PC-9 (cell line): ENCODE results near the gene MYOM1. TPM values are rescaled to one million over a fixed set of nuclear protein-coding genes. Genes with fewer than 3 reads are reported as not detected.

ENCODE experiments used
- BruUV-seq: library from RNA; stranded (reverse); fragments of 400-500 nt; replicated peaks from 2 replicates; lab custom pipeline; 2021; lab: Mats Ljungman, UMichigan
- CTCF ChIA-PET: fragments of 300-600 bp; sonication (Branson Sonifier 250); formaldehyde crosslinking; loops from one replicate; lab custom pipeline; 2022; ENCODE audit warnings: antibody characterized with exemption; lab: Charles Lee
- POLR2A ChIA-PET: fragments of 300-600 bp; sonication (Branson Sonifier 250); formaldehyde crosslinking; loops from one replicate; lab custom pipeline; 2022; ENCODE audit warnings: antibody characterized with exemption; ENCODE audit not compliant: unreplicated experiment; lab: Charles Lee
- DNase-seq, 2 experiments: peaks; one replicate each; pipeline versions ENCODE4 v3.0.0 to v3.0.0-alpha.2; 2015 to 2022; ENCODE audit warnings: mixed read lengths in 1 of 2
- H2AFZ ChIP-seq: fragments of 200-600 bp; sonication (generic); 2 replicates; pipeline ENCODE4 v1.8.1; 2017; ENCODE audit warnings: antibody characterized with exemption
- H3F3A ChIP-seq: fragments of 200-600 bp; sonication (generic); 2 replicates; pipeline ENCODE4 v1.8.1; 2017; ENCODE audit warnings: antibody characterized with exemption, mild to moderate bottlenecking, low read depth; ENCODE audit not compliant: insufficient read depth
- H3K27ac ChIP-seq: fragments of 200-600 bp; sonication (generic); 2 replicates; pipeline ENCODE4 v1.6.1; 2016; ENCODE audit warnings: mixed run types
- H3K27me3 ChIP-seq: fragments of 200-600 bp; sonication (generic); 2 replicates; pipeline ENCODE4 v1.6.1; 2016; ENCODE audit warnings: low read depth, mixed run types; ENCODE audit not compliant: insufficient read depth
- H3K36me3 ChIP-seq: fragments of 200-600 bp; sonication (generic); 2 replicates; pipeline ENCODE4 v1.6.1; 2016; ENCODE audit warnings: low read depth, mixed run types
- H3K4me1 ChIP-seq: fragments of 200-600 bp; sonication (generic); replicated peaks from 2 replicates; pipeline ENCODE4 v1.6.1; 2016; ENCODE audit warnings: mixed run types; ENCODE audit not compliant: insufficient read depth
- H3K4me2 ChIP-seq: fragments of 200-600 bp; sonication (generic); 2 replicates; pipeline ENCODE4 v1.6.1; 2017; ENCODE audit warnings: mixed run types
- H3K4me3 ChIP-seq: fragments of 200-600 bp; sonication (generic); 2 replicates; pipeline ENCODE4 v1.6.1; 2016; ENCODE audit warnings: mixed run types
- H3K79me2 ChIP-seq: fragments of 200-600 bp; sonication (generic); 2 replicates; pipeline ENCODE4 v1.6.1; 2017; ENCODE audit warnings: low read depth, mixed run types
- H3K9me2 ChIP-seq: fragments of 200-600 bp; sonication (generic); 2 replicates; pipeline ENCODE4 v1.8.1; 2017; ENCODE audit warnings: mild to moderate bottlenecking; ENCODE audit not compliant: insufficient read depth
- H3K9me3 ChIP-seq: fragments of 200-600 bp; sonication (generic); 2 replicates; pipeline ENCODE4 v1.8.1; 2016; ENCODE audit warnings: low read depth; ENCODE audit not compliant: insufficient read depth
- H4K20me1 ChIP-seq: fragments of 200-600 bp; sonication (generic); 2 replicates; pipeline ENCODE4 v1.8.1; 2017; ENCODE audit not compliant: insufficient read depth
- EZH2 ChIP-seq: fragments of 200-600 bp; sonication (generic); IDR thresholded peaks from 2 replicates; pipeline ENCODE4 v1.8.0; 2017; ENCODE audit warnings: antibody characterized with exemption, low read depth
- intact Hi-C: fragments of 100-400 bp; cut with micrococcal nuclease; formaldehyde crosslinking; loops from one replicate; pipeline ENCODE4 v1.10.0; 2022; ENCODE audit not compliant: unreplicated experiment
- total RNA-seq: library from RNA; stranded (reverse); gene quantifications from 2 replicates; pipeline ENCODE4 v1.2.3, GENCODE V29; 2021
- TF ChIP-seq, protein P1 (sequence below): fragments of 200-600 bp; sonication (generic); conservative IDR thresholded peaks from 2 replicates; pipeline ENCODE4 v1.6.1; 2017; ENCODE audit warnings: mixed run types, antibody characterized with exemption, mild to moderate bottlenecking, moderate library complexity

The MYOM1 gene
- total RNA-seq, 1 experiment from 2014 or later: 1.3 TPM

DNA sequence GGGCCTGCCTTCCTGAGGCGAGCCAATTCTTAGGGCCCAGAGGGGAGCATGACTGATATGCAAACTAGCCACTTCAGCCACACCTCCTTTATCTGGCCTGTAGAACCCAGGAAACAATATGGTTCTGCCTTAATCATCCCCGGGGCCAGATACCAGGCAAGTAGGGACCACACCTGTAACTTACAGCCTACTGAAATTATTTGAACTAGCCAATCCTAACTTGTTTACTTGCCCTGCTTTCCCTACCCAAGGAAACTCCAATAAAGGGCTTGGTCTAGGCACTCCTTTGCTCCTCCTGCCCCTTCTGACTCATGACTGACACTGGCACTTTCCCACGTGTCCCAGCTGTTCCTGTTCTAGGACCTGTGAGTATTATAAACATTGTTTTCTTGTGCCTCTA, 57.6 kb downstream of the MYOM1 start:
- H3K4me3 ChIP-seq: no peak overlapping the region
- no TSS peak for BruUV-seq
- no peaks in the 10 kb centered on the region for H3K9me3 ChIP-seq
- H3K79me2 ChIP-seq: no peaks in the 10 kb centered on the region
- H3K4me1 ChIP-seq: no peaks in the 10 kb centered on the region
- no peak for DNase-seq
- H3F3A ChIP-seq: no peaks in the 10 kb centered on the region; the same call in 1 of the 2 replicates
- H3K27me3 ChIP-seq: no peaks in the 10 kb centered on the region
- H3K27ac ChIP-seq: no peak overlapping the region
- no peaks in the 10 kb centered on the region for H3K9me2 ChIP-seq
- H4K20me1 ChIP-seq: no peaks in the 10 kb centered on the region
- H3K36me3 ChIP-seq: no peaks in the 10 kb centered on the region
- intact Hi-C loops: no loop called here
- no peak overlapping the region; the same call in 1 of the 2 replicates for H2AFZ ChIP-seq
- CTCF ChIA-PET: no interaction called here
- H3K4me2 ChIP-seq: no peak overlapping the region
- POLR2A ChIA-PET: no interaction called here
- TF ChIP-seq EZH2: no peak

DNA sequence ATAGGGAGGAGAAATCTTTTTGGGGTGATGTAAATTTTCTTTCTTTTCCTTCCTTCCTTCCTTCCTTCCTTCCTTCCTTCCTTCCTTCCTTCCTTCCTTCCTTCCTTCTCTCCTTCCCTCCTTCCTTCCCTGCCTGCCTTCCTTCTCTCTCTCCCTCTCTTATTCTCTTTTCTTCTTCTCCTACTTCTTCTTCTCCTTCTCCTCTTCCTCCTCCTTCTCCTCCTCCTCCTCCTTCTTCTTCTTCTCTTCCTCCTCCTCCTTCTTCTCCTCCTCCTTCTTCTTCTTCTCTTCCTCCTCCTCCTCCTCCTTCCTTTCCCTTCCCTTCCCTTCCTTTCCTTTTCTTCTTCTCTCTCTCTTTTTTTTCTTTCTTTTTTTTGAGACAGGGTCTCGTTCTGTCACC, 59.9 kb downstream of the MYOM1 start:
- ChIA-PET CTCF (no interaction called here), POLR2A (no interaction called here)
- TF ChIP-seq, protein P1, sequence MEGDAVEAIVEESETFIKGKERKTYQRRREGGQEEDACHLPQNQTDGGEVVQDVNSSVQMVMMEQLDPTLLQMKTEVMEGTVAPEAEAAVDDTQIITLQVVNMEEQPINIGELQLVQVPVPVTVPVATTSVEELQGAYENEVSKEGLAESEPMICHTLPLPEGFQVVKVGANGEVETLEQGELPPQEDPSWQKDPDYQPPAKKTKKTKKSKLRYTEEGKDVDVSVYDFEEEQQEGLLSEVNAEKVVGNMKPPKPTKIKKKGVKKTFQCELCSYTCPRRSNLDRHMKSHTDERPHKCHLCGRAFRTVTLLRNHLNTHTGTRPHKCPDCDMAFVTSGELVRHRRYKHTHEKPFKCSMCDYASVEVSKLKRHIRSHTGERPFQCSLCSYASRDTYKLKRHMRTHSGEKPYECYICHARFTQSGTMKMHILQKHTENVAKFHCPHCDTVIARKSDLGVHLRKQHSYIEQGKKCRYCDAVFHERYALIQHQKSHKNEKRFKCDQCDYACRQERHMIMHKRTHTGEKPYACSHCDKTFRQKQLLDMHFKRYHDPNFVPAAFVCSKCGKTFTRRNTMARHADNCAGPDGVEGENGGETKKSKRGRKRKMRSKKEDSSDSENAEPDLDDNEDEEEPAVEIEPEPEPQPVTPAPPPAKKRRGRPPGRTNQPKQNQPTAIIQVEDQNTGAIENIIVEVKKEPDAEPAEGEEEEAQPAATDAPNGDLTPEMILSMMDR: no peak
- TF ChIP-seq EZH2: no peak
- Histone ChIP-seq H4K20me1 (no peaks in the 10 kb centered on the region), H3K9me2 (no peaks in the 10 kb centered on the region), H3K27ac (no peak overlapping the region), H3K36me3 (no peaks in the 10 kb centered on the region), H3K4me2 (no peak overlapping the region), H3K4me1 (no peaks in the 10 kb centered on the region), H3K4me3 (no peak overlapping the region), H3K27me3 (no peaks in the 10 kb centered on the region), H2AFZ (no peak overlapping the region), H3K9me3 (no peaks in the 10 kb centered on the region), H3K79me2 (no peaks in the 10 kb centered on the region), H3F3A (no peaks in the 10 kb centered on the region)
- DNase-seq: no peak
- no TSS peak for BruUV-seq
- intact Hi-C loops: no loop called here

DNA sequence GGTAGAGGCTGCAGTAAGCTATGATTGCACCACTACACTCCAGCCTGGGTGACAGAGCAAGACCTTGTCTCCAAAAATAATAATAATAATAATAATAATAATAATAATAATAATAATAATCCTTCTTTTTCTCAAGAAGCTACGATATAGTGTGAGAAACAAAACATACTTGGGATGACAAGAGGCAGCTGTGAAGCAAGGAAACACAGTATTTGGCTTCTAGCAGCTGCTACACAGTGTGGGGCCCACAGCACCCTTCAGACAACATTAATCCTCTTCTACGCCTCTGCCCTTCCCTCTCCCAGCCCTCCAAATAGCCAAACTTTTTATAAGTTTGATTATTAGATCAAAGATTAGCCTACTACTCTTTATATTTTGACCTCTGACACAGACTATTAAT, 62.2 kb downstream of the MYOM1 start:
- no peak for DNase-seq
- no peak overlapping the region for H2AFZ ChIP-seq
- H3K27ac ChIP-seq: no peak overlapping the region
- no peaks in the 10 kb centered on the region for H3K27me3 ChIP-seq
- no peak for TF ChIP-seq EZH2
- TF ChIP-seq, protein P1: no peak
- H3K36me3 ChIP-seq: no peaks in the 10 kb centered on the region
- intact Hi-C loops: no loop called here
- BruUV-seq: no TSS peak
- CTCF ChIA-PET: no interaction called here
- H3F3A ChIP-seq: no peaks in the 10 kb centered on the region
- no peaks in the 10 kb centered on the region for H3K79me2 ChIP-seq
- POLR2A ChIA-PET: no interaction called here
- no peak overlapping the region for H3K4me3 ChIP-seq
- no peaks in the 10 kb centered on the region for H4K20me1 ChIP-seq
- peaks cover 9% of the 10 kb centered on the region; the same call in 1 of the 2 replicates for H3K4me1 ChIP-seq
- no peaks in the 10 kb centered on the region for H3K9me3 ChIP-seq
- H3K9me2 ChIP-seq: no peaks in the 10 kb centered on the region
- no peak overlapping the region for H3K4me2 ChIP-seq

DNA sequence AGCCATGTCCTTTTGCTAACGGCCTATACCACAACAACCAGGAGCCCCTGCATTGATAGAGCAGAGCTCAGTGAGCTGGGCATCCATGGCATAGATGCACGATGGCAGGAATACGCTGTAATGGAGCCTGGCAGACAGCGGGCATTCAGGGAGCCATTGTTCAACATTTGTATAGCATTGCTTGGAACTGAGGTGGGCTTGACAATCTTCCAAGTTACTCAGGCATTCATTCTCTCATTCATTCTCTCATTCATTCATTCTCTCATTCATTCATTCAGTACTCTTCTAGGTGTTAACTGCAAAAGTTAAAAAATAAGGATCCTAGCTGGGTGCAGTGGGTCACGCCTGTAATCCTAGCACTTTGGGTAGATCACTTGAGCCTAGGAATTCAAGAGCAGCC, 62.7 kb downstream of the MYOM1 start:
- Histone ChIP-seq H3K27me3 (no peaks in the 10 kb centered on the region), H3K9me2 (no peaks in the 10 kb centered on the region), H3K9me3 (no peaks in the 10 kb centered on the region), H3K36me3 (no peaks in the 10 kb centered on the region), H2AFZ (no peak overlapping the region), H3K79me2 (no peaks in the 10 kb centered on the region), H3K4me1 (peaks cover 9% of the 10 kb centered on the region; the same call in 1 of the 2 replicates), H3K4me2 (no peak overlapping the region), H3F3A (no peaks in the 10 kb centered on the region), H3K27ac (no peak overlapping the region), H3K4me3 (no peak overlapping the region), H4K20me1 (no peaks in the 10 kb centered on the region)
- no TSS peak for BruUV-seq
- intact Hi-C loops: no loop called here
- TF ChIP-seq, protein P1: no peak
- TF ChIP-seq EZH2: no peak
- ChIA-PET CTCF (interaction anchor here (0.6 kb wide), 1 partner anchor 24 kb away, joined by 3 read pairs; no protein-coding TSS in a partner anchor), POLR2A (no interaction called here)
- DNase-seq: no peak
